Stimulated activated CD8-positive, alpha-beta memory T cell treated with anti-CD3 and anti-CD28 coated beads, Interleukin-7, amount 100 ng/mL, for 24 hours (primary cell): Measurements from ENCODE around the gene GPR75.

Experiments
- DNase-seq: peaks from one replicate; pipeline ENCODE4 v3.0.0-alpha.2; 2020; ENCODE audit warnings: low read depth

Gene GPR75

DNA sequence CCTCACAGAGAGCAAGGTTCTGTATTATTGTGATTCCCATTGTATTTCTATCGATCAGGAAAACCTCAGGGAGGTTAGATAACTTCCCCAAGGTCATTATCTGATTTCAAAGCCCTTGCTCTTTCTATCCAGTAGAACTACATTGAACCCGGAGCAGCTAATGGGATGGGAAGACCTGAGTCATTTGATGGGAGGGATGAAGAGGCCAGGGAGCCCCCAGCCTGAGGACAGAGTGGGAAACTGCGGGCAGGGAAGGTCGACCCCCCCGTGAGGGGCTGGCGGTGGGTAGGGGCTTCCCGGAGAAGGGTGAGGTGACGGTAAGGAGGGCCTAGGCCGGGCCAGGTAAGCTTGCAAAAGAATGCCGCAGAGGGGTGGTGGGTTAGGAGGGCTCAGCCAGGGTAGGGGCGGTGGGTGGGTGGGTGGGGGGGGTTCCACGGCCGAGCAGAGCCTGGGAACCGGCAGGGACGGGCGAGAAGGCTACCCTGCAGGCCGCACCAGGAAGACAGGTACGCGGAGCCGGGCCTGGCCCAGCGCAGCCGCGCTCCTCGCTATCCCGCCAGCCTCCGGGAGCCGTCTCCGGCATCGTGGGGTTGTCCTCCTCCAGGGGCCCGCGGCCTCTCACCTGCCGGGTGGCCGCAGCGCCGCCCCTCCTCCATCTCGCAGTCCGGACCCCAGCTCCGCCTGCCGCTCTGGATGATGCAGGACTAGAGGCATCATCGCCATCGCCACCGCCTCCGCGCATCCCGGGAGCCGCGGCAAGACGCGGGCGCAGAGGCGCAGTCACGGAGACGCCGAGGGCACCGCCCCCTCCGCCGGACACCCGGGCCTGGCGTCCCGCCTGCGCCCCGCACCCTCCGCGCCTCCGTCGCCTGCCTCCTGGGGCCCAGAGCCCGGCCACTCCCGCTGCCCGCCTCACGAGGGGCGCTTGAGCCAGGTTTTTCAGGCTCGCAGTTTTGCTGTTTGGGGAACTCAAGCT is at the start of gene GPR75:
Gene GPR75, minus strand, starts transcription at position 762 of the 976 bp plus-strand sequence. CDS start 5,211 bp downstream, outside the sequence.
- DNase-seq, result no peak

- no peak for DNase-seq
These were observed 47.8 kb upstream of the GPR75 start for GRCh38 chr2:53907582-53907981.

DNA sequence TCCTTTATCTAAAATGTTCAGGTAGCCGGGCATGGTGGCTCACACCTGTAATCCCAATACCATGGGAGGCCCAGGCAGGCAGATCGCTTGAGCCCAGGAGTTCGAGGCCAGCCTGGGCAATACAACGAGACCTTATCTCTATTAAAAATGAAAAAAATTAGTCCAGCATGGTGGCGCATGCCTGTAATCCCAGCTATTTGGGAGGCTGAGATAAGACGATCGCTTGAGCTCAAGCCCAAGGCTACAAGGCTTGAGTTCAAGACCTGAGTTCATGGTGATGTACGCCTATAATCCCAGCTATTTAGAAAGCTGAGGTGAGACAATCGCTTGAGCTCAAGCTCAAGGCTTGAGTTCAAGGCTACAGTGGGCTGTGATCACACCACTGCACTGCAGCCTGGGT is 45.6 kb upstream of the GPR75 start:
- DNase-seq, result no peak

DNA sequence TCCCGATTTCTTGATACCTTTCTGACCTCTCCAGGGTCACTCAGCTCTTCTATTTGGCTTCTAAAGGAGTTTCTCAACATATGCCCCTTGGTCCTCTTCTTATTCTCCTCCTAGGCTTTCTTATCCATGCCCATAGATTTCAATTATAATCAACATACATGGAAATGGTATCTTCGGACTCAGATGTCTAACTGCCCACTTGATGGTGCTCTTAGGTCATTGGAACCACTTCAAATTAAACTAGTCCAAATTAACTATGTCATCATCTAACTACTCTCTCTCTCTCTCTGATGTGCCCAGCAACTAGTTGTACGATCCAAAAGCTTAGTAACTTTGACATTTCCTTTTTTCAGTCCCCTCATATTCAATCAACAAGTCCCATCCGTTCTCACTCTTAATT is 43.2 kb upstream of the GPR75 start:
- DNase-seq, result no peak

DNA sequence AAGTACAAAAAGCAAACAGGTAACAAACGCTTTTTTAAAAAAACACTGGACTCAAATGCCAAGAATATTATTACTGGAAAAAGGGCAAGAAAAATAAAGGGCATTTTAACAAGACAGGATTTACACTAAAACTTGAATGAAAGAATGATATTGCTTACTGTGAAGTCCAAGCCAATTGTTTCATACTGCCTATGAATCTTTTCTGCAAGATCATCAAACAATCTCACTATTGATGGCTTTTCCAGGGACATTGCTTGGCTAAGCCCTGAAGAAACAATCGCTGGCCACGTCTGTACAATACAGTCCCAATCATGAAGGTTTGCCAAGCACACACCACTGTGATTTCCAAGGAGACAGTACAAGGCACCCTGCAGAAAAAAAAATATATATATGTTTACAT is 41.4 kb upstream of the GPR75 start:
- no peak for DNase-seq

GRCh38 chr2:53896864-53897263 is 37.1 kb upstream of the GPR75 start:
- DNase-seq, result no peak

- DNase-seq, result no peak
These were observed 26.9 kb upstream of the GPR75 start for GRCh38 chr2:53886406-53887280.

GRCh38 chr2:53884883-53885282 is 25.1 kb upstream of the GPR75 start:
- no peak for DNase-seq

- no peak for DNase-seq
These were observed 22.2 kb upstream of the GPR75 start for GRCh38 chr2:53881986-53882385.

DNA sequence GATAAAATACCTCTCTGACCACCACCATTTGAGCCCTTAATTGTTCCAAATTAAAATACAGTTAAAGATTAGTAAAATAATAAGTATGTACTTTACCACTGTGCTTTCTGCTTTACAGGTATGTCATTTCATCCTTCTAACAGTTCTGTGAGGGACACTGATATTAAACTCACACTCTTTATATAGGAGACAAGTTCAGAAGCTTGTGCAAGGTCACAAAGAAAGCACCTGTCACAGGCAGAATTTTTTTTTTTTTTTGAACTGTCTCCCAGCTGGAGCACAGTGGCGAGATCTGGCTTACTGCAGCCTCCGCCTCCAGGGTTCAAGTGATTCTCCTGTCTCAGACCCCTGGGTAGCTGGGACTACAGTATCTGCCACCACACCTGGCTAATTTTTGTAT is 21.6 kb upstream of the GPR75 start:
- no peak for DNase-seq

- no peak for DNase-seq
These were observed 21.0 kb upstream of the GPR75 start for GRCh38 chr2:53880756-53881155.

DNA sequence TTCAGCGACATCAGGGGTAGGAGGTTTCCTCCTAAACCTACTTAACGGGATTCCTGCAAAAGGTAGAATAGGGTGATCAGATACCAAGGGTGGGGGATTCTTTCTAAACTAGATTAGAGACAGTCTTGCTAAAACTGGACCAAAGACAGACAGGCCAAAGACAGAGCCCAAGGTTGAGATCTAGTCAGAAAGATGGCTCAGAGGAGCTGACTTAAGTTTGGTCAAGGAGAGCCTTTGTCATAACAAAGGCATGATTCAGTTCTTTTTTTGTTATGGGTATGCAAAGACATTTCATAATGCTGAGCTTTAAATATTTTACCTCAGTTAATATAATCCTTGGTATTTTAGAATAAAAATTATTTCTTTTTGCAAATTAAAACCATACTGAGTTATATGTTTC is 17.8 kb upstream of the GPR75 start:
- no peak for DNase-seq

DNA sequence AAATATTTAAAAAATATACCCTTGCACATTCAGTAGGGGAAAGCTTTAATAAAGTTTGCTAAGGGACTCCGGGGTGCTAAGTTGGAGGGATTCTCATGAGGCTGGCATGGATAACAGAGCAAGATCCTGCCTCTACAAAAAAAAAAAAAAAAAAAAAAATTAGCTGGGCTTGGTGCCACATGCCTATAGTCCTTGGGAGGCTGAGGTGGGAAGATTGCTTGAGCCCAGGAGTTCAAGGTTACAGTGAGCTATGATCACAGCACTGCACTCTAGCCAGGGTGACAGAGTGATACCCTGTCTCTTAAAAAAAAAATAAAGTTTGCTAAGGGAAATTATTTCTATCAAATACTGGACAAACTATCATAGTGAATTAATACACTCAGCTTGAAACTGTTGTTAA is 17.3 kb upstream of the GPR75 start:
- DNase-seq, result no peak

DNA sequence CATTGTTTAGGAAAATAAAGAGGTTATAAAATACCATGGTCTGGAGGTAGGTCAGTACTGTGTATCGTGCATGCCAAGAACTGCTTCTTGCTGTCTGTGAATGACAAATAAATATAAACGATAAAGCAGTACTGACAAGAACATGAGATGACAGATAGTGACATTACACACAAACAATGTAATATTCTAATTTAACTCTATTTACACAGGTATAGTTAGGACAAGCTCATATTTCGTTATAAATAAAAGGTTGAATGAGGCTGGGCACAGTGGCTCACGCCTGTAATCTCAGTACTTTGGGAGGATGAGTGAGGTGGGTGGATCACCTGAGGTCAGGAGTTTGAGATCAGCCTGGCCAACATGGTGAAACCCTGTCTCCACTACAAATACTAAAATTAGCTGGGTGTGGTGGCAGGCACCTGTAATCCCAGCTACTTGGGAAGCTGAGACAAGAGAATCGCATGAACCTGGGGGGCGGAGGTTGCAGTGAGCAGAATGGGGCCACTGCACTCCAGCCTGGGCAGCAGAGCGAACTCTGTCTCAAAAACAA is 14.7 kb upstream of the GPR75 start:
- DNase-seq, result no peak

GRCh38 chr2:53867773-53868172 is 8.0 kb upstream of the GPR75 start:
- no peak for DNase-seq

- DNase-seq, result no peak
These were observed 7.4 kb upstream of the GPR75 start for GRCh38 chr2:53867169-53867568.

- DNase-seq, result no peak
These were observed 6.2 kb upstream of the GPR75 start for GRCh38 chr2:53865962-53866361.

DNA sequence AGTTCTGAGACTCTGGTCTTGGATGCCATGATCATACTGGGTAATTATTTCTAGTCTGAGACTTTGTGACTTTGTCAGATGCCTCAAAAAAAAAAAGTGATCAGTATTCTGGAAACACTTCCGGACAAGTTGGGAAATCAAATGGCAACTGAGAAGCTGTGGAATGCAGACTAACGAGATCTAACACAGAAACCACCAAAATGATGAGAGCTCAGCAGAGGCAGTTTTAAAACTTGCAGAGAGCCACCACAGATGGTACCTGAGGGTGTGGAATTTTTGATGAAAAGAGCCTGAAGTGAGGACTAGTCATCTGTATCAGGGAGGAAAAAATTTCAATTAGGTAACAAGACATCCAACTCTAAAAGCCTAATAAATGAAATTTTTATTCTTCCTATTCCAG is 5.5 kb upstream of the GPR75 start:
- DNase-seq, result no peak

DNA sequence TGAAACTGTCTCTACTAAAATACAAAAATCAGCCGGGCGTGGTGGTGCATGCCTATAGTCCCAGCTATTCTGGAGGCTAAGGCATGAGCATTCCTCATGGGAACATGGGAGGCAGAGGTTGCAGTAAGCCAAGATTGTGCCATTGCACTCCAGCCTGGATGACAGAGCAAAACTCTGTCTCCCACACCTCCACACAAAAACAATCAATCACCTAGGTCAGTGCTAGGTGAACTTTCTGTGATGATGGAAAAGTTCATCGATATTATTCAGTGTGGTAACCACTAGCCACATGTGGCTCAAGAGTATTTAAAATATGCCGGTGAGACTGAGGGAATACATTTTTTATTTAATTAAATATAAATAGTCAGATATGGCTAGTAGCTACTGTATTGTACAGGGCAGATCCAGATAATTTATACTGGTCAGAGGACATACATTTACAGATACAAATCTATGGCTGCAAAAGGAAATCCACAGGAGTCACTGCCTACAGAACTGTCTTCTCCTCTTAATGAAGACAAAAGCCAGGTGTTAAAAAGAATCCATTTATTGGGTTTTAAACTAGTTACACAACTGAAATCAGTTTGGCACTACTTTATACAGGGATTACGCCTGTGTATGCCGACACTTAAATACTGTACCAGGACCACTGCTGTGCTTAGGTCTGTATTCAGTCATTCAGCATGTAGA is 3.9 kb upstream of the GPR75 start:
- no peak for DNase-seq

- DNase-seq, result no peak
These were observed 2.1 kb upstream of the GPR75 start for GRCh38 chr2:53861824-53862223.

GRCh38 chr2:53856272-53856671 is 3.5 kb downstream of the GPR75 start:
- DNase-seq, result no peak

DNA sequence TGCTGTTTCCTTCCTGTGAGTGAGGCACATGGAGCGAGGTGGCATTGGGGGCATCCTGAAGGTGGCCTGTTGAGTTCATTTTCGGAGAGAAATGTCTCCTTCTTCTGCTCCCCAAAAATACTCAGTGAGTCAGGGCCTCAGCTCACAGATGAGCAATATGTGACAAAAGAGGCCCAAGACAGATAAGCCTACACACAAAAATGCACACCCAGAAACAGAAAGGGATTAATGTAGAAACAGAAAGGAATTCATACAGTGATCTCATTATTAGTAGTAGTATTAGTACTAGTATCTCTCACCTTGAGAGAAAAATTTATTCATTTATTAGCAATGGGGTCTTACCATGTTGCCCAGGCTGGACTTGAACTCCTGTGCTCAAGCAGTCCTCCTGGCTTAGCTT is 5.1 kb downstream of the GPR75 start:
- DNase-seq, result no peak
